ENCODE data around the gene NOX3.

NOX3 gene

GRCh38 chr6:155419161-155419560 is 36.5 kb downstream of the NOX3 start:
- no peaks in the 10 kb centered on the region for H3K27me3 ChIP-seq (ENCODE audit: insufficient read depth, poor library complexity, severe bottlenecking)
- H3K4me3 ChIP-seq (replicated peaks; ENCODE audit: insufficient read depth, low read length): no peak overlapping the region
- no peak for DNase-seq (ENCODE audit: low read depth in 1 of 2, low spot score in 1 of 2)
- peak overlapping the region; percentile 54 for H3K27ac ChIP-seq (replicated peaks)
- TF ChIP-seq POLR2AphosphoS5 (IDR thresholded peaks at IDR 0.05; ENCODE audit: low read depth) (no peak), CTCF (IDR thresholded peaks at IDR 0.05; ENCODE audit: insufficient read depth, low read length) (no peak), REST (IDR thresholded peaks at IDR 0.05; ENCODE audit: insufficient replicate concordance, low read depth) (no peak), SPI1 (IDR thresholded peaks at IDR 0.05; ENCODE audit: borderline replicate concordance, low read depth) (no peak), GABPA (IDR thresholded peaks at IDR 0.05; ENCODE audit: low read depth) (no peak)

GRCh38 chr6:155418017-155418761 is 37.5 kb downstream of the NOX3 start:
- Histone ChIP-seq H3K4me3 (replicated peaks; ENCODE audit: insufficient read depth, low read length) (peak overlapping the region; percentile 1), H3K27ac (replicated peaks) (peak overlapping the region; percentile 55), H3K27me3 (ENCODE audit: insufficient read depth, poor library complexity, severe bottlenecking) (no peaks in the 10 kb centered on the region)
- TF ChIP-seq REST (IDR thresholded peaks at IDR 0.05; ENCODE audit: insufficient replicate concordance, low read depth) (no peak), SPI1 (IDR thresholded peaks at IDR 0.05; ENCODE audit: borderline replicate concordance, low read depth) (peak; percentile 60; the same call in 1 of the 2 replicates)
- DNase-seq (ENCODE audit: low read depth in 1 of 2, low spot score in 1 of 2): peak; percentile 29 to 50

GRCh38 chr6:155417454-155417853 is 38.2 kb downstream of the NOX3 start:
- no peak for DNase-seq (ENCODE audit: low read depth in 1 of 2, low spot score in 1 of 2)
- Histone ChIP-seq H3K27ac (replicated peaks) (peak overlapping the region; percentile 55), H3K4me3 (replicated peaks; ENCODE audit: insufficient read depth, low read length) (no peak overlapping the region), H3K27me3 (ENCODE audit: insufficient read depth, poor library complexity, severe bottlenecking) (no peaks in the 10 kb centered on the region)
- TF ChIP-seq CTCF (IDR thresholded peaks at IDR 0.05; ENCODE audit: insufficient read depth, low read length): no peak
- no peak for TF ChIP-seq REST (IDR thresholded peaks at IDR 0.05; ENCODE audit: insufficient replicate concordance, low read depth)
- no peak for TF ChIP-seq POLR2AphosphoS5 (IDR thresholded peaks at IDR 0.05; ENCODE audit: low read depth)
- TF ChIP-seq SPI1 (IDR thresholded peaks at IDR 0.05; ENCODE audit: borderline replicate concordance, low read depth): no peak
- no peak for TF ChIP-seq GABPA (IDR thresholded peaks at IDR 0.05; ENCODE audit: low read depth)
